ENCODE results near the gene TRIM2.

The TRIM2 gene

GRCh38 chr4:153344131-153345011 lies 140.1 kb downstream of the TRIM2 start, which contains the start of gene MND1:
MND1 (plus strand) TSS chr4:153344688; CDS start chr4:153344738, 50 bp downstream.
- peak; percentile 88 for DNase-seq

DNA sequence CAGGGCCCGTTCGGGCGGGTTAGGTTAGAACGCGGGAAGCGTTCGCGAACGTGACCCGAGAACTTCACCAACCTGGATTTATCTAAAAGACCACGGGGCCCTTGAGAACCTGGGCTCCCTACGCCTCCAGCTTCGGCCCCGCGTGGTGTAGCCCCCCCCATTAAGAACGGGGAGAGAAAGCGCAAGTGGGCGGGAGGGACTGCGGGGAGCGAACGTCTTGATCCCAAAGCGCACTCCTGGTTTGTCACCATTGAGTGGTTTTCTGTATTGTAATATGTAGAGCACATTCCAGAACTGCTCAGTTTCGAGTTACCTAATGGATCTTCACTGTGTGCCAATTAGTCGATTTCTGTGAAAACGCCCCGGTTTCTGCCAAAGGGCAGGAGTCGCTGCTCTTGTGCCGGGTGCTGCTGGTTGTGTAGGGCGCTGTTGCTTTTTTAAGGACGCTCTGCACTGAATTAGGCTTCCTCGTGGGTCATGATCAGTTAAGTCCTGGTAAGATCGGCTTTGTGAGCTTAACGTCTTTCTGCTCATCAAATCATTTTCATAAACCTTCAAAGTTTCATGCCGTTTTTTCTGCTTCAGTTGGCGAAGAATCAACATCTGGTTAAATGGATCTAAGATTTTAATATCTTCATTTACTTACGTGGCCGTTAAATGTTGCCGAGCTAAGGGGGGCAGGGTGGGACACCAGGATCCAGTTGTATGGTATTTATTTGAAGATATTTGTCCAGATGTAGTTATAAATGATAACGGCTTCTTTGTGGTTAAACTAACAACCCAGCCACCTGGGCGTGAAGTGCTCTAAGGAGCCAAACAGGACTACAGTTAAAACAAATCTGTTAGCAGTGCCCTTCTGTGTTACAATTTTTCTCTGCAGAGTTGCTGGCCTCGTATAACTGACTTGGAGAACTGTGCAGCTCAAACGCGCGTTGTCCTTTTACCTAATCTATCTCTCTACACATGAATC lies 141.1 kb downstream of the TRIM2 start:
- peak; percentile 79 for DNase-seq

DNA sequence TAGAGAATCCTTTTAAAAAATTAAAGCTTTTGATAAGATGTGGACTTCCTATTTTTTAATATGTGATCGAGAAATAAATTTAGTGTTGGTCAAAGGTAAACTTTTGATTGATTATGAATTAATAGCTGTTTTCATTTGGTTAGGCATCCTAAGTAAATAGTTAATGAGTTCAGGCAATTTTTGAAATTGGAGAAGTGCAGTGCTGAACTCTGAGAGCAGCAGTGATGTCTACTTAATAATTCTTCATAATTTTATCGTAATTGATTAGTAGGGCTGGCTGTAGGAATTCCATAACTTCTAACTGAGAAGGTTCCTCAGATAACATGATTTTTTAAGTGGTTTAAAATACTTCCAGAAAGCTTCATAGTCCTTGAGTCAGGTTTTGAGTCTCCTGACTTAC lies 141.8 kb downstream of the TRIM2 start:
- DNase-seq = no peak

GRCh38 chr4:153346563-153346962 lies 142.3 kb downstream of the TRIM2 start:
- DNase-seq = no peak

DNA sequence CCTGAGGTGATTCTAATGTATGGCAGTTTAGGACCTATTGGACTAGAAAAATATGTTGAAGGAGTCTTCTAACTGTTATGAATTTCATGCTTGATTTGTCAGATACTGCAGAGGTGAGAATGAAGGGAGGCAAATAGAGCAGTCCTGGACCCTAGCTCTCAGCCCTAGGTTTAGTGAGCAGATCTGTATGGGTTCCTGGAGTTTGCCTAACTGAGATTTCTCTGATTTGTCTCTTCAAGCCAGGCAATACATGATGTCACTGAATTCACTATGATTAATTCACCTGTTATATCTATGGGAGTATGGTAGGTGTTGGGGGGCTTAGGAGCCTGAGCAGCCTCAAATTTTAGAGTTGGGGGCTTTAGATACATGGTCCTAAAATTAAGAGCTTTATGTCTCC lies 142.9 kb downstream of the TRIM2 start:
- no peak for DNase-seq

- DNase-seq = peak; percentile 42
These were observed 143.8 kb downstream of the TRIM2 start for GRCh38 chr4:153348006-153348405.

GRCh38 chr4:153349206-153349805 lies 145.1 kb downstream of the TRIM2 start:
- no peak for DNase-seq

DNA sequence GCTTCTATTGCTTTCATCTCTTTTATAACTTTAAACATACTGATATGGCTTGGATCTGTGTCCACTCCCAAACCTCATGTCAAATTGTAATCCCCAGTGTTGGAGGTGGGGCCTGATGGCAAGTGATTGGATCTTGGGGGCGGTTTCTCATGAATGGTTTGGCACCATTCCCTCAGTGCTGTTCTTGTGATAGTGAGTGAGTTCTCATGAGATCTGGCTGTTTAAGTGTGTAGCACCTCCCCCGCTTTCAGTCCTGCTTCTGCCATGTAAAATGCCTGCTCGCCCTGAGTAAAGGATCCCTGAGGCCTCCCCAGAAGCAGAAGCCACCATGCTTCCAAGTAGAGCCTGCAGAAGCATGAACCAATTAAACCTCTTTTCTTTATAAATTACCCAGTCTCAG lies 157.9 kb downstream of the TRIM2 start:
- DNase-seq = peak; percentile 99

- DNase-seq = no peak
These were observed 159.8 kb downstream of the TRIM2 start for GRCh38 chr4:153364061-153364460.

- peak; percentile 22 for DNase-seq
These were observed 160.8 kb downstream of the TRIM2 start for GRCh38 chr4:153365003-153365402.

DNA sequence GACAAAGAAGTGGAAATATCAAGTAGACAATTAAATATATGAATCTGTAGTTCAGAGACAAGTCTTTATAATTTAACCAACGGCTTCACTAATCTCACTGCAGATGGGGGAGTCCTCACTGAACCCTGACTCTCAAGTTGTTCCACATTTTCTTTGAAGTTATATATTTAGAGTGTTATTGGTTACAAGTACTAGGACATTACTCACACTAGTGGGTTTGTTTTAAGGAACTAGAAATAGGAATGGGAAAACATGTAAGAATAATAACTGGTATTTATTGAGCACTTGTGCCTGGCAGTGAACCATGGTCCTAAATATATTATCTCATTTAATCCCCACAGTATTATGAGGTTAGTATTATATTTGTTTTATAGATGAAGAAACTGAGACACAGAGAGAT lies 162.2 kb downstream of the TRIM2 start:
- no peak for DNase-seq

- DNase-seq = no peak
These were observed 162.8 kb downstream of the TRIM2 start for GRCh38 chr4:153367092-153367491.

GRCh38 chr4:153369021-153369420 lies 164.8 kb downstream of the TRIM2 start:
- DNase-seq = no peak

GRCh38 chr4:153371701-153372234 lies 167.5 kb downstream of the TRIM2 start:
- no peak for DNase-seq

DNA sequence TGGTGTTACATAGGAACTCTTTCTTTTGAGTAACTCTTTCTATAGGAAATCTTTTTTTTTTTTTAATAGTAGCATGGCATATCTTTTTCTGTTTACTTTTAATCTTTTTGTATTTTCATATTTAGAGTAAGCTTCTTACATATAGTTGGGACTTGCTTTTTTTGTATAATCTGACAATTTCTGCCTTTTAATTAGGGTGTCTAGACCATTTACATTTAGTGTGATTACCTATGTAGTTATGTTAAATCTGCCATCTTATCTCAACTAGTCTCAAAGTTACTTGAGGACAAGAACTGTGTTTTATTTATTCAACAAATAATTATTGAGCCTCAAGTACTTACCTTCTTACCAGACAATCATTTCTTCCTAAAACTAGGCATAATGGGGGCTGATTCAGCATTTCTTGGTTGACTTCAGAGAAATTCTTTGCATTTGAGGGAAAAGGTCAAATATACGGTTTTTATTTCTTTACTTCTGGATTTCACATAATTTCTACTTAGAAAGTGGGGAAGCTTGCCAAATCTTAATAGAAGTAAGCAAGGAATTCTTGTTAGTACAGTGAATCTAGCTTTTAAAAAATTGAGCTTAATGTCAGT lies 168.8 kb downstream of the TRIM2 start:
- DNase-seq = no peak

GRCh38 chr4:153374442-153374841 lies 170.2 kb downstream of the TRIM2 start:
- no peak for DNase-seq

- no peak for DNase-seq
These were observed 171.1 kb downstream of the TRIM2 start for GRCh38 chr4:153375303-153375702.

DNA sequence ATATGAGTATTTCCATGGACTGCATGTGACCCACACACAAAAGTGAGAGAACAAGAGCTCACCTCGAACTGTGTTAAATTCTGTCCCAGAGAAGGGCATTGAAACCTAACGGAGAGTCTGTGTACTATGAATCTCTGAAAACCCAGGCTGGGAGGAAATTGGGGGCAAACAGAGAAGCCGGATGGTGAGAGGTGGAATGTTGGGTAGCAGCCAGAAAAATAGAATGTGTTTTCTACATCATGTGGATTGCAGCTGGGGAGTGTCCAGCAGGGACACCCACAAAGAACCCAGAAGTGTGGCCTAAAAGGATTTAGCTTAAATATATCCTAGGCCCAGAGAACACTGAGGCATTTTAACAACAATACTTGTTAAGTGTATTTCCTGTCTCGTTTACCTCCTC lies 178.9 kb downstream of the TRIM2 start:
- DNase-seq = no peak

DNA sequence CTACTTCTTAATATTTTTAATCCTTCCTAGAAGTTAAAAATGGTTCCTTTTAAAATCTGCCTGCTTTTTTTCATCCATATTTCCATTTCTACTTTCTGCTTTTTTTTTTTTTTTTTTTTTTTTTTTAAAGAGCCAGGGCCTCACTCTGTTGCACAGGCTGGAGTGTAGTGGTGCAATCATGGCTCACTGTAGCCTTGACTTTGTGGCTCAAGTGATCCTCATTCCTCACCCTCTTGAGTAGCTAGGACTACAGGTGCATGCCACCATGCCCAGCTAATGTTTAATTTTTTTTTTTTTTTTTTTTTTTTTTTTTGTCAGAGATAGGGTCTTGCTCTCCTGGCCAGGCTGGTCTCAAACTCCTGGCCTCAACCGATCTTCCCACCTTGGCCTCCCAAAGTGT lies 179.9 kb downstream of the TRIM2 start:
- no peak for DNase-seq

- DNase-seq = no peak
These were observed 181.5 kb downstream of the TRIM2 start for GRCh38 chr4:153385784-153386183.

DNA sequence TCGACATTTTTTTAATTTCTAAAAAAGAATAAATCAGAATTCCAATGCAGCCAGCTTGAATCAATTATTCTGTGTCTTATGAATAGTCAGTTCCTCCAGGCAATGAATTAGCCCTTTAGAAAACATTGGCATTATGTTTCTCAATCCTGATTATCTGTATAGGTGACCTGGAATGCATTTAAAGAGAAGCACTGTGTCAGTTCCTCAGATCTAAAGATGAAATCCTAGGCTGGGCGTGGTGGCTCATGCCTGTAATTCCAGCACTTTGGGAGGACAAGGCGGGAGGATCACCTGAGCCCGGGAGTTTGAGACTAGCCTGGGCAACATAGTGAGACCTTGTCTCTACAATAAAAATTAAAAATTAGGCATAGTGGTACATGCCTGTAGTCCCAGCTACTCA lies 183.7 kb downstream of the TRIM2 start:
- no peak for DNase-seq

Measured in hematopoietic multipotent progenitor cell treated with erythropoietin and hydrocortisone succinate and interleukin-3 and kit ligand, for 8 days (in vitro differentiated cells).